Bronchial smooth muscle cell (primary cell): ENCODE measurements around the gene ARL4C. TPM values are rescaled to one million over a fixed set of nuclear protein-coding genes. Genes with fewer than 3 reads are reported as not detected.

ENCODE experiments used
- total RNA-seq: library from RNA; depleted of rRNA; stranded (reverse); fragments of >200 nt; gene quantifications from 2 replicates; pipeline ENCODE4 v1.2.1, GENCODE V29; 2014

Gene ARL4C, protein sequence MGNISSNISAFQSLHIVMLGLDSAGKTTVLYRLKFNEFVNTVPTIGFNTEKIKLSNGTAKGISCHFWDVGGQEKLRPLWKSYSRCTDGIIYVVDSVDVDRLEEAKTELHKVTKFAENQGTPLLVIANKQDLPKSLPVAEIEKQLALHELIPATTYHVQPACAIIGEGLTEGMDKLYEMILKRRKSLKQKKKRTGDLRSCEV
- total RNA-seq = 17.4 and 36.7 TPM in 2 replicates

DNA sequence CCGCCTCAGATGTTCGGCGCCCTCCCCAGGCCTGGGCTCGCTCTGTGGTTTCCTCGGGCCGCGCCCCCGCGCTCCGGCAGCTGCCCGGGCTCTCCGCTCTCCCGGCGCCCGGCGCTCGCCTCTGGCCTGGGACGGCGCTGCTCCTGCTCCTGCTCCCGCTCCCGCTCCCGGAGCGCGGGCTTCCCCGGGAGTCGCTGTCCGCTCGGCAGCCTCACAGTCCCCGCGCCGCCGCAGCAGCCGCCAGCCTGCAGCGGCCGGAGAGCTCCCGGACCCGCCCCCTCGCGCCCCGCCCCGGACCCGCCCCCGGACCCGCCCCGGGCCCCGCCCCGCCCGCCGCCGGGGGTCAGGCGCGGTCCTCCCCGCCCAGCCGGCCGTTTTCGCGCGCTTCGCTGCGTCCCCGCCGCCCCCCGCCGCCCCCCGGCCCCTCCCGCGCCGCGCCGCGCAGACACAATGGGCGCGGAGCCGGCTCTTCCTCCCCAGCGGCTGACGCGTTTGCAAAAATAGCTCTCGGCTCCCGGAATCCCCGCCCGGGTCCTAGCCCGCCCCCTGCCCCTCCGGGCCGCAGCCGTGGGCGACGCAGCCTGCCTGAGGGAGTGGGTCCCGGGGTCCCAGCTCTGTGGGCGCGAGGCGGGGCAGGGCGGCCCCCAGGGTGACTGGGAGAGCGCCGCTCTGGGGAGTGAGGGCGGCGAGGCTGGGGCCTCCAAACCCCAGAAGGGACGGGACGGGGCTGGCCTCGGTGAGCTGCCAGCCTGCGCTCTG is at the start of gene ARL4C:
TSS of gene ARL4C (minus strand) at position 247 of the 759 bp plus-strand sequence. CDS start 495 bp downstream, outside the sequence.

